HT-29 (cell line): ENCODE measurements around the gene CCDC97. TPM values are rescaled to one million over a fixed set of nuclear protein-coding genes. Genes with fewer than 3 reads are reported as not detected.

Source experiments
- DNase-seq: peaks from one replicate; pipeline ENCODE4 v3.0.0-alpha.2; 2015; ENCODE audit warnings: low spot score
- total RNA-seq: library from RNA; depleted of rRNA; stranded (reverse); fragments of >200 nt; shearing (Covaris generic); gene quantifications from 2 replicates; pipeline ENCODE4 v1.2.3, GENCODE V29; 2014

Gene CCDC97
- total RNA-seq, 1 experiment from 2014 or later: 34.5 TPM

DNA sequence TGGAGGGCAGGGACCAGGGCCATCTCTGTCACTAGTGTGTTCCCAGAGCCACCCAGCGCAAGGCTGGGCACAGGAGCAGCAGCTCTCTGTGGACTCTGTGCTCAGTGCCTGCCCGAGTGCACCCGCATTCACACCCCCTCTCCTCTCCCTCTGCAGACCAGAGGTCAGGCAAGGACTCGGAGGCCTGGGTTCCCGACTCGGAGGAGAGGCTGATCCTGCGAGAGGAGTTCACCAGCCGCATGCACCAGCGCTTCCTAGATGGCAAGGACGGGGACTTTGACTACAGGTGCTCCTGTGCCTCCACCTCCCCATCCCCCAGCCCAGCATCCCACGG is 10.2 kb downstream of the CCDC97 start:
- DNase-seq: no peak

DNA sequence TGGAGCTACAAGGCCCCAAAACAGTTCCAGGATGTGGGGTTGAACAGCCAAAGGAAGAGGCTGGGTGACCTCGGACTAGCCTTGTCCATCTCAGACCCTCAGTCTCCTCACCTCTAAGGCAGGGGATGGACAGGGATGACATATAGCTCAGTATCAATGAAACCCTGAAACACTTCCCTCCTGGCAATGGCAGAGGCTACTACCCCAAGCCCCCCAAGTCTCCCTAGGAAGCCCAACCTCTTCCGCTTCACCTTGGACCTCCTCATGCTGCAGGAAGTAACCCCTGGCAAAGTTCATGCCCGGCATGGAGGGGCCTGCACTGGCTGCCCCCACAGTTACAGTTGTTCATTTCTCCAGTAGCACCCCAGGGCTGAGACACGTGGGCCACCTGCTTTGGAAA is 10.6 kb downstream of the CCDC97 start:
- DNase-seq: no peak

DNA sequence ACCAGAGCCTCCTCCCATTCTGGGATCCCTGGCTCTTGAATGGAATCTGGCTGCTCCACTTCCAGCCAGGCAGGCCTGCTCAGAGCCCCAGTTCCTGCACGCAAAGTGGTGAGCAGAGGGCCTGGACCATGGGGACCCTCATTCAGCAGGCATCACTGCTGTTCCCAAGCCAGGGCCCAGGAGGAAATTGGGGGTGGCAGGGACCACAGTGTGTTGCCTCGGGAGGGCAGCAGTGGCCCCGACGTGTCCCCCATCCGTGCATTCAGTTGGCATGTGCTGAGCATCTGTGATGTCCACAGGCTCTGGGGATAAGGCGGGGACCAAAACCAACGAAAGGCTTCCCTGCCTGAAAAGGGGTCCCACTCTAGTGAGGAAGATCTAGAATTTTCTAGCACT is 11.2 kb downstream of the CCDC97 start:
- DNase-seq: no peak

DNA sequence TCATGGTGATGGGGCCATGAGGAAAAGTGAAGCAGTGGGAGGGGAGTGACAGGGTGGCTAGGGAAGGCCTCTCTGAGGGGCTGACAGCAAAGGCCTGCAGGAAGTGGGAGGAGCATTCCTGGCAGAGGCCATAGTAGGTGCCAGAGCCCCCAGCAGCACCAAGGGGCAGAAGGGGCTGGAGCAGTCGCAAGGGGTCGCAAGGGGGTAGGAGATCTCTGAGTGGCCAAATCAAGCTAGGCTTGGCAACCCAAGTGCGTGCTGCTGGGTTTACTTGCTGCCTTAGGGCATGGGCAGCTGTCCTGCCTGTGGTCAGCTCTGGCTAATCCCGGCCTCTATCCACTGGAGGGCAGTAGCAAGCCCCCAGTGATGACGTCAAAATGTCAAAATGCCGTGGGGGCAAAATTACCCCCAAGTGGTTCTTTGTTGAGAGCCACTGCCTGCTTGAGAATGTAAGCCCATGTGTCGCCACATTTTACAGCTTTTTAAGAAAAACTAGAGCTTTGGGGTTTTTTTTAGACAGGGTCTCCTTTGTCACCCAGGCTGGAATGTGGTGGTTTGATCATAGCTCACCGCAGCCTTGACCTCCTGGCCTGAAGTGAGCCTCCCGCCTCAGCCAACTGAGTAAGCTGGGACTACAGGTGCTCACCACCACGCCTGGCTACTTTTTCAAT is 11.8 kb downstream of the CCDC97 start:
- peak; percentile 64 for DNase-seq

DNA sequence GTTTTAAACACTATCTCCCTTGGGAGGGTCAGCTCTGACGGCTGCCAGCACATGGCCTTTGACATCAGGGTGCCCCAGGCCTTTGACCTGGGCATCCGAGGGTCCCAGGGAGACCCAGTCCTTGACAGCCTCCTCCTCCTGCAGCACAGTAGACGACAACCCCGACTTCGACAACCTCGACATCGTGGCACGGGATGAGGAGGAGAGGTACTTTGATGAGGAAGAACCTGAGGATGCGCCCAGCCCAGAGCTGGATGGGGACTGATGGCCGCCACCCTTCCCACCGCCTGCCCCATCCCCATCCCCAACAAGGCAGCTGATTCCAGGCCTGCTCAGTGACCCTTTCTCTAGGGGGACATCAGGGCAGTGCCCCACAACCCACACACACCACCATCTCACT is 12.5 kb downstream of the CCDC97 start:
- DNase-seq: no peak

DNA sequence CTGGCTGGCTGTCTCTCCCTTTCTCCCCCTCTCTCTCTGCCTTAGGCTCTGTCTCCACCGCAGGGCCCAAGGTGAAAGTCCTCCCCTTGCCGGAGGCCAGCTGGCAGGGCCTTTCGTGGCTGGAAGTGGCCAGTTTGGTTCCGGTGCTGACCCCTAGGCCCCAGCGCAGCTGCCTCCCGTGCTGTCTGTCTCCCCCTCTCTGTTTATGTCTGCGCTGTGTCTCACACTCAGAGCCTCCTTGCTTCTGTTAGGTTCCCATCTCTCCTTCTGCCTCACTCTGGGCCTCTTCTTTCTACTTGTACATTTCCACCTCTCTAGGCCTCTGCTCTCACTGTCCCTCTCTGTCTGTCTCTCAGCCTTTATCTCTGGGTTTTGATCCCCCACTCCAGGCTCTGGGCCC is 13.1 kb downstream of the CCDC97 start:
- no peak for DNase-seq

DNA sequence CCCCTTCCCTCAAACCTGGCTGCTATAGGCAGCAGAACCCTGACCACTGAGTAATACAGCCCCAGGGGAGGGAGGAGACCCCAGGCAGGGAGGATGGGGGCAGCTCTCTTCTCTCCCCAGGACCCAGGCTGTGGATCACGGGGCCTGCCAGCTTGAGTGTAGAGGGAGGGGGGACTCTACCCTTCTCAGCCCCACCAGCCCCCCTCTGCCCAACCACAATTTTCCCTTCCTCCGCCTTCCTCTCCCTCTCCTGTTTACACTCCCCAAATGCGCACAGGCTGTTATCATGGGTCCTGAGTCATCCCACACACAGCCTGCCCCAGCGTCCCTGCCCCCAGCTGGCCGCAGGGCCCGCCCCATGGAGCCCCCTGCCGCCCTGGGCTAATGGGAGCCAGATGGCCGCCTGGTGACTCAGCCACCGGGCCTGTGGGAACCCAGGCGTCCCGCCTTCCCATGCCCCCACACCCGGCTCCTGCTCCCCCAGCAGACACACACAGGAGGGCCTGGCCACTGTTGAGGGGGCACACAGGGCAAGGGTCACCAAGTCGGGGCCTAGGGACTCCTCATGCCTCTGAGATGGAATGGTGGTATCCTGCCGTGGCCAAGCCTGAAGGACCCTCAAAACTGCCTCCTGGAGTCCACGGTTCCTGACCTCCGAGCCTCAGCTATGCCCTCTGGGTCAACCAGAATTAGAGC is 13.6 kb downstream of the CCDC97 start:
- no peak for DNase-seq

DNA sequence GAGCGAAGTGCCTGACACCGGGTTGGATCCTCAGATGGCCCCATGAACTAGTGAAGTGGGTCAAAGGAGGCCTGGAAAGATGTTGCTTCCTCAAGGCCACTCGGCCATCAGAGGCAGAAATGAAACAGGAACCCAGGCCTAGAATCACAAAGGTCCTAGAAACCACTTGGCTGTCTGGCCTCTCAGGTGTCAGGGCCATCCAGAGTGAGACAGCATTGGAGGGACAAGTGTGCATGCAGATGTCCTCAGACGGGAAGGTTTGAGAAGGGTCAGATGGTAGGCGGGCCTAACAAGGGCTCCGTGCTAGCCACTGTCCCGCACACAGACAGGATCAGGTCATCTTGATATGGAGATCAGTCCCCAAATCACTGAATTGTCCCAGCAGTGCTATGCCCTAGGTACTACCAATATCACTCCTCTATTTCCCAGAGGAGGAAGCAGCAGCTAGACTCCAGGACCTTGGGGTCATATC is 14.3 kb downstream of the CCDC97 start:
- DNase-seq: no peak

DNA sequence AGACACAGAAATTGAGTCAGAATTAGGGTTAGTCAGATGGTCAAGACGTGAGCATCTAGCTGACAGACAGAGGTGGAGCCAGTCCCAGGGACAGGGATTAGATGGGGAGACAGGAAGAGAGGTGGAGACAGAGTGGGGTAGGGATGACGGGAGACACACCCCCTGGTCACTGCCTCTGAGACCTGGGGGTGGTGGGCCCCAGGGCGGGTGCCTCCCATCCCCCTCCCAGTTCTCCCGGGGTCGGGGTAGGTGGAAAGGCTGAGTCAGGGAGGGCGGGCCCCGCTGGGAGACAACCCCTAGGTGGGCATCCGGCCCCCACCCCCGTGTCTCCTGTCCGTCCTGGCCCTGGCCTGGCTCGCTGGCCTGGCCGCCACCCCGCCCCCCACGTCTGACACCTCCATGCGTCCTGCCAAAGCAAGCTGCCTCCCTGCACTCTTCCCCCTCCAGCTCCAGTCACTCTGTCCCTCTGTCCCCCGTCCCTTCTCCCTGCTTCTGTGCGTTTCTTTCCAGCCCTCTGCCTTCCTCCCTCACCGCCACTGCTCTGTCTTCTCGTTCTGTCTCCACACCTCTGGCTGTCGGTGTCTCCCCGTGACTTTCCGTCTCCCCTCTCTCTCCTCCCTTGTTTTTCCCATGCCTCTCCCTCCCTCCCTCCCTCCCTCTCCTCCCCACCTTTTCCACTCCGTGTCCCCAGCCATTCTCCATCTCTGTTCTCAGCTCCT is 15.1 kb downstream of the CCDC97 start:
- peak; percentile 49 for DNase-seq

DNA sequence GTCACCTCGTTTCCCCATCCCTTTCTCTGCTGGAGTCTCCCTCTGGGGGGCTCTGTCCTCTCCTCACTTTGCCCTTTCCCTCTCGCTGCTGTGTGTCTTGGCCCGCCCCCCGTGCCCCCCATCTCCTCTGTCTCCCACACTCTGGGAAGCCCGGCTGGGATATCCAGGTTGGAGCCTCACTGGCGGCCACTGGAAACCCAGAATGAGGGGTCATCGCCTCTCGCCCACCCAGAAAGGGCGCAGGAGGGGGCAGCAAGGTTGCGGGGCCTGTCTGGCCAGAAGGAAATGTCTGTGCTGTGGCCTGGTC is 15.6 kb downstream of the CCDC97 start:
- DNase-seq: no peak

DNA sequence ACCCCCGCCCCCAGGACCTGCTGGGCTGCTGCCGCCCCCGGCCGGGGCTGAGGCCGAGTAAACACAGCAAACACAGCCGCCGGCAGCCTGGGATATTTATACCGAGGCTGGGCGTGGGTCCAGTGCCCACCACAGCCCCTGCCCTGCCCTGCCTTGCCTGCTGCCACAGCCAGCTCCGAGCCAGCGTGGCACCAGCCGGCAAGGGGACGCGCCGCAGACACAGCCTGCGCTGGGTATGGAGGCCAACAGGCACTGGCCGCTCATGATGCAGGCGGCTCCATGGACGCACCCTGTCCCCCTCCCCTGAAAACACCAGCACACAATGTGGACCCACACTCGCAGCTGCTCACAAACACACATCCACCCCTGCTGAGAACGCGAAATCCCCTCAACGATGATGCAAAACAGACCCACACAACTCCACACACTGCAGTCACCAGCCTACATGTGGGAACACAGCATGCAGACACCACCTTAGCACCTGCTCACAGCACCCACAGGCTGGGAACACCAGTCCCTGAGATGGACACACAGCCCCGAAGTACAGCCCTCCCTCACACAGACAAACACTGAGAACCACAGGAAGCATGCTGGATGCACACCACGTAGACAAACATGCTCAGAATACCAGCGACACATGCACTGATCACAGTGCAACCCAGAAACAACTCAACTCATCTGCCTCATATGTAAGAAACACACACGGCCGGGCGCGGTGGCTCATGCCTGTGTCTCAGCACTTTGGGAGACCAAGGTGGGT is 16.2 kb downstream of the CCDC97 start:
- no peak for DNase-seq

DNA sequence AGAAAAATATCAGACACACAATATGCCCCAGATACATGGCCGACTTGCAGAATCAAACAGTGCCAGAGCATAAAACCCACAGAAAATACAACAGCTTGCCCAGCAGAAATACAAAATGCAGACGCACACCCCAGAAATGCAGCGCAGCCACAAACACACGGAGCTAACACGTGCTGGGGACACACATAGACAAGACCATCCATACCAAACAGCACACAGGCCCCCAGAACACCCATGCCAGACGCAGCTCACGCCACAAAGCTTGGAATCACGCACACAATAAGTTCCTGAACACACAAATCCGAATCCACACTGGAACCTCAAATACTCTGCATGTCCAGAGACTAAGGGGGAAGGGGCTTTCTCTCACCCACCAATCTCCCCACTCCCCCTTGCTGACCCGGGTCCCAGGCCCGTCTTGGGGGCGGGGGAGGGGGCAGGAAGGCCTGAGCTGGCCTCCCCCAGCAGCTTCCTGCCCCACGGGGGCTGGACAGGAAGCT is 17.2 kb downstream of the CCDC97 start:
- DNase-seq: no peak

DNA sequence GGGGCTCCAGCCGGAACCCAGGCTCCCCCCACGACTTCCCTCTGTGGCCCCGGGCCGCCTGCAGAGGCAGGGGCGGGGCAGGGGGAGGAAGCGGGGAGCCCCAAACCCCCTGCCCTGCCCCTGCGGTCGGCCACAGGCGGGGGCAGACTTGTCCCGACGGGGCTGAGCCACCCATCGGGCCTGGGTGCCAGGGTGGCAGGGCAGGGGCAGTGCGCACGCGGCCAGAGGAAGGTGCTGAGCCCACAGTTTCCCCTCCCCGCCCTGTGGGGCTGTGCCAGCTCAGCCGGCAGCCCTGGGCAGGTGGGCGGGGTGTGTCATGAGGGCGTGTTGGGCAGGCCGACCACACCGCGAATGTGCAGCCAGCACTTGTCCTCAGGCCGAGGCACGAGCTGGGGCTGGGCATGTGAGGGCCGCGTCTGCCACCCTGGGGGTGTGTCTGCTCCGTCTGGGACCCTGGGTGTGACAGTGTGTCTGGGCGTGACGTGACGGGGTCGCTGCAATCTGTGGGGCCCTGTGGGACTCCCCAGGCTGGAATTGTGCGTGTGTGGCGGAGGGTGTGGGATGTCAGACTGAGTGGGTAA is 17.7 kb downstream of the CCDC97 start:
- DNase-seq: peak; percentile 85

DNA sequence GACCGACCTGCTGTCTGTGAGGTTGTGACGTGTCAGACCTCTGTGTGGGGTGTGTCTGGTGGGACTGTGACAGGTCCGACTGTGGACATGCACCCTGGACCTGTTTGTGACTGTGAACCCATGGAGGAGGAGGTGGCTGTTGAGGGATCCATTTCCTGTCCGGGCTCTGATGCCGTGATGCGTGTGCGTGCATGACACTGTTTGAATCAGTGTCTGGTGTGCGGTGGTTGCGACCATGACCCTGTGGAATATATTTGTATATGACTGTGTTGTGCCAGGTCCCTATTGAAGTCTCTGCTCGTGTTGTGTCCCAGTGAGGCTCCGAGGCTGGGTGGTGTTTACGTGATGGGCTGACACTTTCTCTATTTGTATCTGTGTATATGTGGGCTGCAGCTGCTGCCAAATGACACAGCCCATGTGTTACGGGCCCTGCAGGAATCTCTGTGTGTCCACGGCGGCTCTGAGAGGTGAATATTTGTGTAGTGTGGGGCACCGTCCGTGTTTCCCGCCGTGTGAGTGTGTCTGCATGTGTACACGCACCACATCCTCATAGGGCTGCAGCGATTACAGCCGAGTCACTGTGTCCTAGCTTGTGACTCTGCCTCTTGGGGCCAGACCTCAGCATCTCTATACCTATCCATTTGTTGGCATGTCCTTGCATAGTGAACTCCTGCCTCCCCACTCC is 18.3 kb downstream of the CCDC97 start:
- no peak for DNase-seq

DNA sequence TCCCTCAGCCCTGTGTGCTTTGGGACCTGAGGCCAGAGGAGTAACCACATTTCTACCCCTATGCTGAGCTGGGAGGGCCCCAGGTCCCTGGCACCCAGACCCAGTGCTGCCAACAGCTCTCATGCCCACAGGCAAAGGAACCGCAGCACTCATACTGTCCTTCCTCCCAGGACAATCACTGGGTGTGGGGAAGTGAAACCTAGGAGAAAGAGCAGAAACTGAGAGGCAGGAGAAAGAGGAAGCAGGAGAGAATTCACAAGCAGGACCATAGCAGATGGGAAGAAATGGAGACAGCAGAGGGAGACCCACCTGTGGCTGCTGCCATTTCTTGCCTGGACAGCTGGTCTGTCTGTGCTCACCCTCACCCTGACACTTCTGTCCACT is 18.9 kb downstream of the CCDC97 start:
- DNase-seq: no peak

DNA sequence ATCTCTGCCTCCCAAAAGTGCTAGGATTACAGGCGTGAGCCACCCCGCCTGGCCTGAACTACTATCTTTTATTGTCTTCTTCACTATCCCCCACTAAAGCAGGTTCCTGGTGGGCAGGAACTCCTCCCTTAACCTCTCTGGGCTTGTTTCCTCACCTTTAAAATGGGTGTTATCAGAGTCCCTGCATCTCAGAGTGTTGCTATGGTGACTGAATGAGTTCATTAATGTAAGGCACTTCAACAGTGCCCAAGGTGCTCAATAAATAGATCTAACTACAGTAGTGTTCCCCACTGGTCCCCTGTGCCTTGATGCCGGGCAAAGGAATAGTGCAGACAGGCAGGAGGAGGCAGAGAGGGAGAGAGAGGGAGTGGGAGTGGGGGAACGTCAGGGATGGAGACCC is 20.5 kb downstream of the CCDC97 start:
- no peak for DNase-seq

DNA sequence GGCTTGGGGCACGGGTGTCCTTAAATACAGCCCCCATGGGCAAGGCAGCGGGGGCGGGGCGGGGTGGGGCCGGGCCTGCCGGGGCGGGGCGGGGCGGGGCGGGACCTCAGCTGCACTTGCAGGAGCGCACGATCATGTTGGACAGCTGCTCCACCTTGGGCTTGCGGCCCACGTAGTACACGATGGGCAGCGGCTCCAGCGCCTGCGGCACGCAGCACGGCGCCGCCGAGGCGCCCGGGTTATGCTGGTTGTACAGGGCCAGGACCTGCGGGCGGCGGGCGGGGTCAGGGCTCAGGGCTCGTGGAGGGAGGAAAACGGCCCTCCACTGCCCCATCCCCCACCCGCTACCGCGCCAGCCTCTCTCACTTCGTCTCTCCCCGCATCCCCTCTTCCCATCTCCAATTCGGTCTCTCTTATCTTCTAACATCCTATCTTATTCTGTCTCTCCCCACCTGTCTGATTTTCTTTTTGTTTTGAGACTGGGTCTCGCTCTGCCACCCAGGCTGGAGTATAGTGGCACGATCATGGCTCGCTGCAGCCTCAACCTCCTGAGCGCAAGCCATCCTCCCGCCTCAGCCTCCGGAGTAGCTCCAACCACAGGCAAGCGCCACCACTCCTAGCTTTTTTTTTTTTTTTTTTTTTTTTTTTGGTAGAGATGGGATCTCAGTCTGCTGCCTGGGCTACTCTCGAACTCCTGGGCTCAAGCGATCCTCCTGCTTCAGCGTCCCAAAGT is 21.1 kb downstream of the CCDC97 start:
- DNase-seq: no peak

DNA sequence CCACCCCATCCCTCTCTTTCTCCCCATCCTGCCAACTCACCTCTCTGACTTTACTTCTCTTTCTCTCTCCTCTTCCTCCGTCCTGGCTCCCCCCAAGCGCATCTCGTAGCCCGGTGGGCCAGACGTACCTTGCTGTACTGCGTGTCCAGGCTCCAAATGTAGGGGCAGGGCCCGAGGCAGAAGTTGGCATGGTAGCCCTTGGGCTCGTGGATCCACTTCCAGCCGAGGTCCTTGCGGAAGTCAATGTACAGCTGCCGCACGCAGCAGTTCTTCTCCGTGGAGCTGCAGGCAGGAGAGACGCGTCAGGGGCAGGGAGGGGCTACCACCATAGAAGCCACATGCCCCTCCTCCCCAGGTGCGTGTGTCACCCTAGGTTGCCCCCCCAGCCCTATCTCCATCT is 22.0 kb downstream of the CCDC97 start:
- DNase-seq: no peak

DNA sequence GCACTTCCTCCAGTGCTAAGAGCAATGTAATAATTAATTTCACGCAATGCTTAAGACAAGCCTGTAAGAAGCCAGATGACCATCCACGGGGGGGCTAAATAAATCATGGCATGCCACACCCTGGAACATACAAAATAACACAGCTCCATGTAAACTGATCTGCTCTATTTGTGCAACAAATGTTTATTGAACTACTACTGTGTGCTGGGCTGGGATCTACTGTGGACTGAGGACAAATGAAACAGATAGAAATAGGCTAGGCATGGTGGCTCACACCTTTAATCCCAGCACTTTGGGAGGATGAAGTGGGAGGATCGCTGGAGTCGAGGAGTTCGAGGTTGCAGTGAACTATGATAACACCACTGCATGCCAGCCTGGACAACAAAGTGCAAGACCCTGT is 22.5 kb downstream of the CCDC97 start:
- no peak for DNase-seq

DNA sequence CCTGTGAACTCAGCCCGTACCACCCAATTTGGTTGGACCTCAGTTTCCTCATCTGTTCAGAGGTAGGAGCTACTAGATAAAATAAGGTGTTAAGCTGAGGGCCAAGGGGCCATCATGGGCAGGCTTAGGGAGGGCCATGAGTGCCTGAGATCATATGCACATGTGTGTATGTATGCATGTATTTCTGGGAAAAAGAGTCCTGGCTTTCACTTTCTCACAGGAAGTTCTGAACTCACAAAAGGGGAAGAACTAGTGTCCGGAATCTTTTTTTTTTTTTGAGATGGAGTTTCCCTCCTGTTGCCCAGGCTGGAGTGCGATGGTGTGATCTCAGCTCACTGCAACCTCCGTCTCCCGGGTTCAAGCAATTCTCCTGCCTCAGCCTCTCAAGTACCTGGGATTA is 24.8 kb downstream of the CCDC97 start:
- DNase-seq: no peak

DNA sequence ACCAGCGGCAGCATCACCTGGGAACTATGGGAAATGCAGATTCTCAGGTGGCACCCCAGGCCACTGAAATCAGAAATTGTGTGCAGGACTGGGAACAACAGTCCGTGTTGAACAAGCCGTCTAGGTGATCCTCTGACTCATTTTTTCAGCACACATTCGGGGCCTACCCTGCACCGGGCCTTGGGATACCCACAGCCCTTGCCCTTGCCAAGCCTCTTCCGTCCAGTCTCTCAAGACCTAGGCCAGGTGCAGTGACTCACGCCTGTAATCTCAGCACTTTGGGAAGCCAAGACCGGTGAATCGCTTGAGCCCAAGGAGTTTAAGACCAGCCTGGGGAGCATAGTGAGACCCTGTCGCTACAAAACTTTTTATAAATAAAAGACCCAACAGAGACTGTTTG is 25.5 kb downstream of the CCDC97 start:
- DNase-seq: no peak
